Sigmoid colon (tissue), 7 donors: ENCODE measurements around the gene POLR1G. TPM values are rescaled to one million over a fixed set of nuclear protein-coding genes. Genes with fewer than 3 reads are reported as not detected.
A peak's percentile ranks its signal among the peaks of the same experiment; 100 is the strongest.

Source experiments
- DNase-seq: peaks from one replicate; pipeline ENCODE4 v3.0.0-alpha.2; 2019
- H3K27ac ChIP-seq, 4 donors: fragments of 200-600 bp; sonication (generic); one replicate each; pipeline ENCODE4 v1.5.1; 2016 to 2019; ENCODE audit warnings: mild to moderate bottlenecking in 1 of 4
- H3K27me3 ChIP-seq, 3 donors: fragments of 200-600 bp; sonication (generic); one replicate each; pipeline ENCODE4 v1.5.1; 2019; ENCODE audit warnings: mild to moderate bottlenecking in 1 of 3
- H3K36me3 ChIP-seq, 4 donors: fragments of 200-600 bp; sonication (generic); one replicate each; pipeline ENCODE4 v1.5.1; 2016 to 2019
- H3K4me1 ChIP-seq, 4 donors: fragments of 200-600 bp; sonication (generic); one replicate each; pipeline ENCODE4 v1.5.1; 2017 to 2019
- H3K4me3 ChIP-seq, 4 donors: fragments of 200-600 bp; sonication (generic); one replicate each; pipeline ENCODE4 v1.5.1; 2017 to 2019; ENCODE audit warnings: mild to moderate bottlenecking in 2 of 4, moderate library complexity in 1 of 4
- H3K9me3 ChIP-seq, 4 donors: fragments of 200-600 bp in 3 of 4; sonication (generic) in 3 of 4; one replicate each; pipeline versions ENCODE4 v1.5.1 to v1.6.1; 2013 to 2019
- EP300 ChIP-seq, 4 donors: sonication (generic); formaldehyde crosslinking; IDR thresholded peaks; one replicate each; pipeline ENCODE4 v1.6.1; 2017; ENCODE audit warnings: antibody characterized with exemption in 4 of 4
- POLR2A ChIP-seq, 2 donors: fragments of 450-650 bp; IDR thresholded peaks; one replicate each; pipeline ENCODE4 v1.6.1; 2016; ENCODE audit warnings: antibody characterized with exemption in 2 of 2, mild to moderate bottlenecking in 2 of 2, moderate library complexity in 2 of 2
- POLR2AphosphoS5 ChIP-seq, 4 donors: sonication (generic); formaldehyde crosslinking; IDR thresholded peaks; one replicate each; pipeline ENCODE4 v1.6.1; 2017; ENCODE audit warnings: antibody characterized with exemption in 4 of 4
- WGBS, 2 donors: extraction: QIAGEN DNeasy Blood & Tissue Kit; methylation state at CpG; one replicate each; pipeline ENCODE4 v1.1.7; 2013; 5-methylcytosine and 5-hydroxymethylcytosine counted together
- intact Hi-C: fragments of 100-400 bp; cut with DNase I; formaldehyde crosslinking; loops from one replicate; pipeline ENCODE4 v1.15.1; 2023
- polyA plus RNA-seq, 3 donors: library from polyadenylated mRNA; stranded (reverse); fragments of 200-250 nt; gene quantifications; one replicate each; pipeline ENCODE4 v1.2.3, GENCODE V29; 2013
- total RNA-seq, 4 donors: library from RNA; depleted of rRNA; stranded (reverse); fragments of >200 nt; gene quantifications; one replicate each; pipeline ENCODE4 v1.1.0, GENCODE V29; 2016
- TF ChIP-seq, protein P1 (sequence below), 4 experiments: fragments of 450-650 bp in 3 of 4; fragments of 200-600 bp in 1 of 4; IDR thresholded peaks; one replicate each; pipeline ENCODE4 v1.5.1; 2016 to 2019; ENCODE audit warnings: antibody characterized with exemption in 4 of 4, mild to moderate bottlenecking in 3 of 4, moderate library complexity in 2 of 4
- donor health status: healthy with polysubstance abuse.
- donor health status: Bipolar disorder and iron deficiency.
- donor health status: healthy.

Gene POLR1G, protein sequence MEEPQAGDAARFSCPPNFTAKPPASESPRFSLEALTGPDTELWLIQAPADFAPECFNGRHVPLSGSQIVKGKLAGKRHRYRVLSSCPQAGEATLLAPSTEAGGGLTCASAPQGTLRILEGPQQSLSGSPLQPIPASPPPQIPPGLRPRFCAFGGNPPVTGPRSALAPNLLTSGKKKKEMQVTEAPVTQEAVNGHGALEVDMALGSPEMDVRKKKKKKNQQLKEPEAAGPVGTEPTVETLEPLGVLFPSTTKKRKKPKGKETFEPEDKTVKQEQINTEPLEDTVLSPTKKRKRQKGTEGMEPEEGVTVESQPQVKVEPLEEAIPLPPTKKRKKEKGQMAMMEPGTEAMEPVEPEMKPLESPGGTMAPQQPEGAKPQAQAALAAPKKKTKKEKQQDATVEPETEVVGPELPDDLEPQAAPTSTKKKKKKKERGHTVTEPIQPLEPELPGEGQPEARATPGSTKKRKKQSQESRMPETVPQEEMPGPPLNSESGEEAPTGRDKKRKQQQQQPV
- total RNA-seq (1 to 10 TPM; 1.6 to 4.2 (median 3.8) TPM), polyA plus RNA-seq (1 to 10 TPM; 1.2 to 5.6 (median 2.3) TPM)

DNA sequence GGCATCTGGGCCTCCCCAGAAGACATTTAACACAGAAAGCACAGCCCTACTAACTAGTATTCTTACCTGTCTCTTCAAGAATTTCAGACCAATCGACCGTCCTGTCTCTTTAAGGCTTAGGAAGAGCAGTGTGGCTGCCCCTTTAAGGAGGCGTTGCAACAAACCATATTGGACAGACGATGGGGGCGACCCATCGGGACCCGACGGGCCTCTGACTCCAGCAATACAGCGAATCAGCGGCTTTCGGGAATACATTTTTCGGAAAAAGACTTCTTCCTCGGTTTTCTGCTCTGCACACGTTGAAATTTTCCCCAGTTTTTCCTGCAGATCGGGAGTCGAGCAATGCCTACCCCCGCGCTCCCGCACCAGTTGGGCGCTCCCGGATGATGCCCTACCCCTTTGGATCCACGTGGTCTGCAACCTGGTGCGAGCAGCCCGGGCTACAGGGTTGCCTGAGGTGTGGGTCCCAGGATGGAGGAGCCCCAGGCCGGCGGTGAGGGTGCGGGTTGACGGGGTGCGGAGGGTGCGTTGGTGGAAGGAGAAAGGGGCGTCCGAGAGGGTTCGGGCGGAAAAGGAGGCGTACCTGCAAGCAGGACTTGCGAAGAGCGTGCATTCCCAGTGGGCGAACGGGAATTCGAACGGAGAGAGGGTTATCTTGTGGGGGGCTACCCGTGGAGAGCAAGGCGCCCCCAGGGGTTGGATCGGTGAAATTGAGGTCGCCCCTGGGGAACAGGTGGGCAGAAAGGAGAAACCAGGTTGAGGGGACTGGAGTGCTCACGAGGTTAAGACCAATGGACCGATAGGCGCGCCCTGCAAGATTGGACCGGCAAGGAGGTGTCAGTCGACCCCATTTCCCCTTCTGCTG lies at the start of gene POLR1G:
Gene POLR1G (plus strand): TSS at position 419 of the 865 bp plus-strand sequence. CDS start 53 bp downstream, at position 472.
- TF ChIP-seq POLR2AphosphoS5 (IDR thresholded peaks at IDR 0.05) (peak in 3 of 4 donors; percentile 42 to 61 (median 52)), EP300 (IDR thresholded peaks at IDR 0.05) (no peak), POLR2A (IDR thresholded peaks at IDR 0.05) (no peak)
- DNase-seq: peak; percentile 89
- WGBS, 2 donors: 0 to 1% methylated on average over 51 of the region's 51 CpGs
- Histone ChIP-seq H3K27ac (peak within 1 kb of the TSS; percentile 85 to 95 (median 90)), H3K4me1 (peaks cover 2 to 38% (median 27%) of the 10 kb centered on the region in 4 donors), H3K9me3 (no peaks in the 10 kb centered on the region), H3K27me3 (peaks cover 6 to 18% (median 9%) of the 10 kb centered on the region in 3 donors), H3K36me3 (peaks cover 0 to 4% (median 0%) of the 10 kb centered on the region in 4 donors), H3K4me3 (peak within 1 kb of the TSS; percentile 48 to 67 (median 63))
- intact Hi-C loops: loop anchor here (2.0 kb wide), 1 partner anchor 16 kb away; the partner anchor contains the start of gene ERCC1

DNA sequence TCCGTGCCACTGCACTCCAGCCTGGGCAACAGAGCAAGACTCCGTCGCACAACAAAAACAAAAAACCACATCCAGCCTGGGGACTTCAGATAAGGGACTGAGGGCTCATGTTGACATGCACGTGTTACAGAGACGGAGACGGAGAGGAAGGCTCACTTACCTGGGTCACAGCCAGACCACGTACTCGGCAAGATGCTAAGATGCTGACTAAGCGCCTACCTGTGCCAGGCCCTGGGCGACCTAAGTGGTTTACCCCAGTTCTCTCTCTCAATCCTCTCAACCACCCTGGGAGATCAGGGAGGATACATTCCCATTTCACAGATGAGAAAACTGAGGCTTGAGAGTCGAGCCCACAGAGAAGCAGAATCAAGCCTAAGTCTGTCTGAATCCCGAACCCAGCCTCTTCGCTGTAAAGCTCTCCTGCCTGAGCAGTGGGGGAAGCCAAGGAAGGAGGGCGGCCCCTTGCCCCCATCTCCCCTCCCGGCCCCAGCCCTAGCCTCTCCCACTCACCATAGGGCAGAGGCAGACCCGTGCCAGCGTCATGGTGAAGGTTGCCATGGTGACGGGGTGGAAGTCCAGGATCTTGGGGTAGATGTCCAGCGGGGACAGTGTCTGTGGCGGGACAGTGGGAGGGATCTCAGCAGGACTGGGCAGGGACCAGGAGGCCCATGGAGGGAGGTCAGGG lies 49.5 kb upstream of the POLR1G start:
- H3K9me3 ChIP-seq: no peaks in the 10 kb centered on the region
- no peak for DNase-seq
- no peak overlapping the region for H3K27ac ChIP-seq
- no peaks in the 10 kb centered on the region for H3K4me1 ChIP-seq
- 90 to 93% methylated on average over 20 of the region's 20 CpGs for WGBS, 2 donors
- H3K36me3 ChIP-seq: peaks cover 0 to 50% (median 5%) of the 10 kb centered on the region in 4 donors
- intact Hi-C loops: no loop called here
- H3K4me3 ChIP-seq: no peak overlapping the region
- no peaks in the 10 kb centered on the region for H3K27me3 ChIP-seq
- TF ChIP-seq POLR2A (IDR thresholded peaks at IDR 0.05): no peak
- no peak for TF ChIP-seq EP300 (IDR thresholded peaks at IDR 0.05)
- no peak for TF ChIP-seq POLR2AphosphoS5 (IDR thresholded peaks at IDR 0.05)
- TF ChIP-seq, protein P1, sequence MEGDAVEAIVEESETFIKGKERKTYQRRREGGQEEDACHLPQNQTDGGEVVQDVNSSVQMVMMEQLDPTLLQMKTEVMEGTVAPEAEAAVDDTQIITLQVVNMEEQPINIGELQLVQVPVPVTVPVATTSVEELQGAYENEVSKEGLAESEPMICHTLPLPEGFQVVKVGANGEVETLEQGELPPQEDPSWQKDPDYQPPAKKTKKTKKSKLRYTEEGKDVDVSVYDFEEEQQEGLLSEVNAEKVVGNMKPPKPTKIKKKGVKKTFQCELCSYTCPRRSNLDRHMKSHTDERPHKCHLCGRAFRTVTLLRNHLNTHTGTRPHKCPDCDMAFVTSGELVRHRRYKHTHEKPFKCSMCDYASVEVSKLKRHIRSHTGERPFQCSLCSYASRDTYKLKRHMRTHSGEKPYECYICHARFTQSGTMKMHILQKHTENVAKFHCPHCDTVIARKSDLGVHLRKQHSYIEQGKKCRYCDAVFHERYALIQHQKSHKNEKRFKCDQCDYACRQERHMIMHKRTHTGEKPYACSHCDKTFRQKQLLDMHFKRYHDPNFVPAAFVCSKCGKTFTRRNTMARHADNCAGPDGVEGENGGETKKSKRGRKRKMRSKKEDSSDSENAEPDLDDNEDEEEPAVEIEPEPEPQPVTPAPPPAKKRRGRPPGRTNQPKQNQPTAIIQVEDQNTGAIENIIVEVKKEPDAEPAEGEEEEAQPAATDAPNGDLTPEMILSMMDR (IDR thresholded peaks at IDR 0.05): no peak

DNA sequence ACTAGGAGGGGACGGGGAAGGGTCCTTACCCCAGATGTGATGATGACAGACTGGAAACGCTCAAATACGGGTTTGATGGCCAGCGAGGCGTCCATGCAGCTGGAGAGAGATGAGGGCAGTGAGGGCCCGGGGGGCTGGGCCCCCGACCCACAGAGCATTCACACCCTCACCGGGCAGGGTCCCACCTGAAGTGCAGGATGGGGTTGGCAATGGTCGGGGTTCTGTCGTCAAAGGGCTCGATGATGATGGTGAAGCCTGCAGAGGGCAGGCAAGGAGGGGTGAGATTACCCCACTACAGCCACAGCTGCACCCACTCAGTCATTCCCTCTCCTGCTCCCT lies 49.0 kb upstream of the POLR1G start:
- intact Hi-C loops: no loop called here
- H3K9me3 ChIP-seq: no peaks in the 10 kb centered on the region
- WGBS, 2 donors: 93 to 95% methylated on average over 11 of the region's 11 CpGs

DNA sequence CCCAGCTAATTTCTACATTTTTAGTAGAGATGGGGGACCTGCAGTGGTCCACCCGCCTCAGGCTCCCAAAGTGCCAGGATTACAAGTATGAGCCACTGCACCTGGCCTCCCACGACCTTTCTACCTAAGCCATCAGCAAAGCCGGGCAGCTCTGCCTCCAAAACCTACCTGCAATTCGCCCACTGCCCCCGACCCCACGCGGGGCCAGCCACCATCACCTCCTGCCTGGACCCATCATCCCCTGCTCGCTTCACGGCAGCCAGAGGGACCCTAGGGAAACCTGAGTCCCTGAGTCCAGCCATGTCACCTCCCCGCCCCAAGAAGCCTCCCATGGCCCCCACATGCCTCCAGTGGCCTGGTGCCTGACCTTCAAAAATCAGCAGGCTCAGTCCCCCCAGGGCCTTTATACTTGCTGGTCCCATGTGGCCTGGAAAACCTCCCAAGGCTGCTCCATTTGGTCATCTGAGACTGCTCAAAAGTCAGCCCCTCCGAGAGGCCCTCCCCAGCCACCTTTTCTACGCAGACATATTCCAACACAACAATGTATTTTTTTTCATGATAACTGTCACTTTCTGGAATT lies 48.1 kb upstream of the POLR1G start:
- intact Hi-C loops: no loop called here
- TF ChIP-seq EP300 (IDR thresholded peaks at IDR 0.05): no peak
- TF ChIP-seq, protein P1 (IDR thresholded peaks at IDR 0.05): no peak
- TF ChIP-seq POLR2AphosphoS5 (IDR thresholded peaks at IDR 0.05): no peak
- Histone ChIP-seq H3K27me3 (no peaks in the 10 kb centered on the region), H3K4me1 (no peaks in the 10 kb centered on the region), H3K4me3 (no peak overlapping the region), H3K36me3 (peaks cover 0 to 46% (median 5%) of the 10 kb centered on the region in 4 donors), H3K9me3 (no peaks in the 10 kb centered on the region), H3K27ac (no peak overlapping the region)
- 94% methylated on average over 12 of the region's 12 CpGs for WGBS, 2 donors
- no peak for DNase-seq

More for the DNA sequence above, 49.0 kb upstream of the POLR1G start:
- no peak for DNase-seq
- H3K27ac ChIP-seq: no peak overlapping the region
- no peaks in the 10 kb centered on the region for H3K27me3 ChIP-seq
- H3K4me3 ChIP-seq: no peak overlapping the region
- H3K4me1 ChIP-seq: no peaks in the 10 kb centered on the region
- peaks cover 0 to 47% (median 5%) of the 10 kb centered on the region in 4 donors for H3K36me3 ChIP-seq
- no peak for TF ChIP-seq POLR2AphosphoS5 (IDR thresholded peaks at IDR 0.05)
- TF ChIP-seq POLR2A (IDR thresholded peaks at IDR 0.05): no peak
- TF ChIP-seq, protein P1 (IDR thresholded peaks at IDR 0.05): no peak
- TF ChIP-seq EP300 (IDR thresholded peaks at IDR 0.05): no peak
